ENCODE measurements around the gene ANAPC16.

GRCh38 chr10:72252972-72253371 lies 37.2 kb downstream of the ANAPC16 start:
- TF ChIP-seq CTCF (IDR thresholded peaks at IDR 0.05) (no peak), POLR2A (IDR thresholded peaks at IDR 0.05) (no peak)
